Stimulated activated naive CD4-positive, alpha-beta T cell treated with Interleukin-2 at 50 U/mL for 16 hours (primary cell): ENCODE measurements around the gene TRIM26.
A peak's percentile ranks its signal among the peaks of the same experiment; 100 is the strongest.
"Not testable (repeated sequence)": the region's sequence is repeated elsewhere in the genome, so short reads cannot be mapped to it uniquely, and the experiment has no call there.

Experiments
- DNase-seq: peaks from one replicate; lab custom pipeline; 2025; lab: John Stamatoyannopoulos, UW

The TRIM26 gene

GRCh38 chr6:30212865-30213666 lies at the start of gene TRIM26:
TRIM26 (minus strand) TSS chr6:30213406; CDS start chr6:30199103, 14,303 bp downstream.
- peak; percentile 96 for DNase-seq

DNA sequence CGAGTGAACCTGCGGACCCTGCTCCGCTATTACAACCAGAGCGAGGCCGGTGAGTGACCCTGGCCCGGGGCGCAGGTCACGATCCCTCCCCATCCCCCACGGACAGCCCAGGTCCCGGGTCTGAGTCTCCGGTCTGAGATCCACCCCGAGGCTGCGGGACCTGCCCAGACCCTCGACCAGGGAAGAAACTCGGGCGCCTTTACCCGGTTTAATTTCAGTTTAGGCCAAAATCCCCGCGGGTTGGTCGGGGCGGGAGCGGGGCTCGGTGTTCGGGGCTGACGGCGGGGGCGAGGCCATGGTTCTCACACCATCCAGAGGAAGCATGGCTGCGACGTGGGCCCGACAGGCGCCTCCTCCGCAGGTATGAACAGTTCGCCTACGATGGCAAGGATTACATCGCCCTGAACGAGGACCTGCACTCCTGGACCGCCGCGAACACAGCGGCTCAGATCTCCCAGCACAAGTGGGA lies 46.9 kb upstream of the TRIM26 start:
- DNase-seq, result peak; percentile 30

DNA sequence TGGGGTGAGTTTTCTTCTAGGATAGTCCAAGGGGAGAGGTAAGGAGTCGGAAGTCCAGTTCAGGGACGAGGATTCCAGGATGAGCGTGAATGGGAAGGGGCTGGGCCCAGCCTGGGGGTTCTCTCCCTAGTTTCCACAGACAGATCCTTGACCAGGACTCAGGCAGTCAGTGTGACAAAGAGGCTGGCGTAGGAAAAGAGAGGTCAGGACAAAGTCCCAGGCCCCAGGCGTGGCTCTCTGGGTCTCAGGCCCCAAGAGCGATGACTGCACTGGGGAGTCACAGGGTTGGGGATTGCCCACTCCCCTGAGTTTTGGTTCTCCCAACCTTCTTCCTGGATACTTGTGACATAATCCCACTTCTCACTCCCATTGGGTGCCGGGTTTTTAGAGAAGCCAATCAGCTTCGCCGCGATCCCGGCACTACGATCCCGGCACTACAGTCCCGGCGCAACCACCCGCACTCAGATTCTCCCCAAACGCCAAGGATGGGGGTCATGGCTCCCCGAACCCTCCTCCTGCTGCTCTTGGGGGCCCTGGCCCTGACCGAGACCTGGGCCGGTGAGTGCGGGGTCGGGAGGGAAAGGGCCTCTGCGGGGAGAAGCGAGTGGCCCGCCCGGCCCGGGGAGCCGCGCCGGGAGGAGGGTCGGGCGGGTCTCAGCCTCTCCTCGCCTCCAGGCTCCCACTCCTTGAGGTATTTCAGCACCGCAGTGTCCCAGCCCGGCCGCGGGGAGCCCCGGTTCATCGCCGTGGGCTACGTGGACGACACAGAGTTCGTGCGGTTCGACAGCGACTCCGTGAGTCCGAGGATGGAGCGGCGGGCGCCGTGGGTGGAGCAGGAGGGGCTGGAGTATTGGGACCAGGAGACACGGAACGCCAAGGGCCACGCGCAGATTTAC lies 46.2 kb upstream of the TRIM26 start:
- DNase-seq, result peak; percentile 49

GRCh38 chr6:30258204-30258603 lies 45.0 kb upstream of the TRIM26 start:
- peak; percentile 5 for DNase-seq

- DNase-seq, result not testable (repeated sequence)
These were observed 39.2 kb upstream of the TRIM26 start for GRCh38 chr6:30252417-30252816.

DNA sequence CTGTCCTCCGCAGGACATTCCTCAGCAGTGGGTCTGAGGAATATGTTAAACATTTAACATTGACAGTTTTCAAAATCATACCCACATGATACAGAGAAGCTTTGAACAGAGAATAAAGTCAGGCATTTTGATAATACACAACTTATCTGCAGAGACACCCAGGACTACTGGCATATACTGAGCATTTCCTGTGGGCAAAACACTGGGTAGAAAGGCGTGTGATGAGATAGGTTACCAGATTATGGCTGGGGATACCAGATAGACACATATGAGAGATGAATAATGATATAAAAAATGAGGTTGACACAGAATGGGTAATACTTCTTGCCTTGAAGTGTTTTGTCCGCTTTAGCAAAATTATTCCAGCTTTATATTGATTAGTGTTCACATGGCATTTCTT lies 31.4 kb upstream of the TRIM26 start:
- no peak for DNase-seq

DNA sequence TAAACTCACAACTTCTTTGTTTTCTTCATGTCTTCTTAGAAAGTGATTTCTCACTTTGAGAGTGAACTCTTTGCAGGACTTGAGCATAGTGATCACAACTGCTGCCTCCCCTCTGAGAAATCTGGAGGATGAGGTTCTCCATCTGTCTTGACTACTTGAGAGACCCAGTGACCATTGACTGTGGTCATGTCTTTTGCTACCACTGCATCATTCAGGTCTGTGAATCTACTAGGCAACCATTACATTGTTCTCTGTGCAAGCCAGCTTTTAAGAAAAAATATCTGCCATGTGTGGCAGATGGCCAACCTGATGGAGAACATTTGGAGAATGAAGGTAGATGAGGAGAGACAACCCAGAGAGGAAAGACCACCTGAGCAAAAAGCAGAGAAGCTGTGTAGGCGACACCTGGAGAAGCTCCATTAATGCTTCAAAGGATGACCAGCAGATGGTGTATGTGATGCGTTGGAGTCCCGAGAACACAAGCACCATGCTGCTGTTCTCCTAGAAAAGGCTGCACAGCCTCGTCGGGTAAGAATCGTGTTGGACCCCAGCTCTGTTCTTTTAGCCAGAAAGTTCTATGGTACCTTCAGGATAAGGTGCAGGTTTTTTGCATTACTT lies 25.1 kb upstream of the TRIM26 start:
- DNase-seq, result peak; percentile 2

GRCh38 chr6:30234356-30234755 lies 21.1 kb upstream of the TRIM26 start:
- no peak for DNase-seq

GRCh38 chr6:30231067-30231466 lies 17.9 kb upstream of the TRIM26 start:
- no peak for DNase-seq

- DNase-seq, result peak; percentile 12
These were observed 14.7 kb upstream of the TRIM26 start for GRCh38 chr6:30227763-30228487.

DNA sequence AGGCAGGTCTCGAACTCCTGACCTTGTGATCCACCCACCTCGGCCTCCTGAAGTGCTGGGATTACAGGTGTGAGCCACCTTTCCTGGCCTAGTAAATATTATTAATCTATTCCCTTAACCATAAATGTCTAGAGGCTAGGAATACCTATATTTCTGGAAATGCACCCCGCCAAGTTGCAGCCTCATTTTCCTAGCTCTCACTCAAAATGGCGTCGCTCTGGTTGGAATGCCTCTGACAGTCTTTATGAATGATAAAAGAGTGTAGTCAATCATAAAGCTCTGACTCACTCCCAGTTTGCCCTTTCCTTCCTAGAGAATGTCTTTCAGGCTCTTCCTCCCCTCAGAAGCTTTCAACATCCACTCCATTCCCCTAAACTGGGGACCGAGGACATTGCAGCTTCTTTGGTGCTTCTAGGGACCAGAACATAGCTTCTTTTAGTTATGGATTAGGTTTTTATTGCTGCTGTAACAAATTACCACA lies 14.1 kb upstream of the TRIM26 start:
- no peak for DNase-seq

DNA sequence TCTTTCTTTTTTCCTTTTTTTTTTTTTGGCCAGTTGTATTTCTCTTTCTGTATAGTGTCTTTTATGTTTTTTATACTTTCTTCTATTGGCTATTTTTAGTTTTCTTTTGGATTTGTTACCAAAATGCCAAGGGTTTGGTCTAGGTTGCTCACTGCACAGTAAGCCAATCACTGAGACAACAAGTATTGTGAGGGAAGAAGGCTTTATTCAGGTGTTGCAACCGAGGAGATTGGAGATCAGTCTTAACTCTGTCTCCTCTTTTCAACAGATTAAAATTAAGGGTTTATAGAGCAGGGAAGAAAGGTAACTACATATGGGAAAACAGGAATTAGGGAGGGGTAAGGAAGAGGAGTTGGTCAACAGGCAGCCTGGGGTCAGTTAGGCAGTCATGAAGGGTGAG lies 10.1 kb upstream of the TRIM26 start:
- no peak for DNase-seq

- not testable (repeated sequence) for DNase-seq
These were observed 8.8 kb upstream of the TRIM26 start for GRCh38 chr6:30221956-30222355.

DNA sequence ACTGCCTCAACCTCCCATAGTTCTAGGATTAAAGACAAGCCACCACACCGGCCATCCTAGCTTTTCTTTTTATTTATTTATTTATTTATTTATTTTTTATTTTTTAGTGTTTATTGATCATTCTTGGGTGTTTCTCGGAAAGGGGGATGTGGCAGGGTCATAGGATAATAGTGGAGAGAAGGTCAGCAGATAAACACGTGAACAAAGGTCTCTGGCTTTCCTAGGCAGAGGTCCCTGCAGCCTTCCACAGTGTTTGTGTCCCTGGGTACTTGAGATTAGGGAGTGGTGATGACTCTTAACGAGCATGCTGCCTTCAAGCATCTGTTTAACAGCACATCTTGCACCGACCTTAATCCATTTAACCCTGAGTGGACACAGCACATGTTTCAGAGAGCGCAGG lies 8.2 kb upstream of the TRIM26 start:
- DNase-seq, result not testable (repeated sequence)

DNA sequence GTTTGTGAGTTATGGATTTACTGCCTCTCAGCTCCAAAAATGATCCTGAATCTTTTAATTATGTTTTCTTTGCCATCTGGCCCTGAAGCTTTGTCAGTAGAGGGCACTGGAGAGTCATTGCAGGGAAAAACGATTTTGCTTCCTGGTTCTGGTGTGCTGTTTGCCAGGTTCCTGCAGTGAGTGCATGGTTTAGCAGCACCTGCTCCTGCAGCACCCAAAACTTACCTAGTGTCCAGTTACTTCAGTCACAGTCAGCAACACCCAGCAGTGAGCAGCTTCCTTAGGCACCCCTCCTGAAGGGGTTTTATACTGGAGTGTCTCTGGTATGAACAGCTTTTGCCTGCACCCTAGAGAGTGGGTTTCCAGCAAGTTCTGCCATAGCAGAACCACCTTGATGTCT lies 6.0 kb upstream of the TRIM26 start:
- peak; percentile 20 for DNase-seq

- no peak for DNase-seq
These were observed 2.9 kb upstream of the TRIM26 start for GRCh38 chr6:30216096-30216495.

GRCh38 chr6:30214657-30214982 lies 1.4 kb upstream of the TRIM26 start:
- DNase-seq, result no peak

GRCh38 chr6:30213957-30214656 lies 901 bp upstream of the TRIM26 start:
- peak; percentile 68 for DNase-seq

GRCh38 chr6:30213667-30213956 lies 406 bp upstream of the TRIM26 start:
- DNase-seq, result no peak

DNA sequence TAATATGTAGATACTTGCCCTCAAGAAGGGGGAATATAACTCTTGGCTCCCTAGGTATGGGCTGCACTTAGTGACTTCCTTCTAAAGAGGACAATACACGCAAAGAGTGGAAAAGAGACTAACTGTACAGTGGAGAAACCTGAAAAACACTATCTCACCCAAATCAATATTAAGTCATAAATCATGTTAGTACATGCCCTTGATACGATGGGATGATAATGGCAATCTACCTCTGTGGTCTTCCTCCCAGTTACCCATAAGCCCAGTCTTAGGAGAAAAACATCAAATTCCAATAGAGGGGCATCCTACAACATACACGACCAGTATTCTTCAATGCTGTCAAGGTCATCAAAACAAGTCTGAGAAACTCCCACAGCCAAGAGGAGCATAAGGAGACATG lies 1.3 kb downstream of the TRIM26 start:
- no peak for DNase-seq

GRCh38 chr6:30211306-30211705 lies 1.9 kb downstream of the TRIM26 start:
- no peak for DNase-seq
